Dendritic cell treated with granulocyte-macrophage colony-stimulating factor and Interleukin-4, amounts not matched to agents 40 ng/mL and 50 ng/mL, for 4 days (primary cell): Measurements from ENCODE around the gene PLCB4.

Experiments used
- H3K27ac Mint-ChIP-seq: one replicate; pipeline ENCODE4 v1.8.0; 2022; ENCODE audit warnings: mild to moderate bottlenecking, mixed read lengths
- H3K27me3 Mint-ChIP-seq: one replicate; pipeline ENCODE4 v1.8.0; 2022; ENCODE audit warnings: mild to moderate bottlenecking, mixed read lengths
- H3K36me3 Mint-ChIP-seq: one replicate; pipeline ENCODE4 v1.8.0; 2022; ENCODE audit warnings: low read depth, mixed read lengths
- H3K4me1 Mint-ChIP-seq: one replicate; pipeline ENCODE4 v1.8.0; 2022; ENCODE audit warnings: low read depth, mixed read lengths
- H3K4me3 Mint-ChIP-seq: one replicate; pipeline ENCODE4 v1.8.0; 2022; ENCODE audit warnings: mild to moderate bottlenecking, moderate library complexity, mixed read lengths
- H3K9me3 Mint-ChIP-seq: one replicate; pipeline ENCODE4 v1.8.0; 2022; ENCODE audit warnings: mixed read lengths
- intact Hi-C: fragments of 100-400 bp; cut with micrococcal nuclease; formaldehyde crosslinking; loops from one replicate; pipeline ENCODE4 v1.15.0; 2022

Gene PLCB4

GRCh38 chr20:9225879-9226278 is 157.0 kb downstream of the PLCB4 start:
- H3K36me3 Mint-ChIP-seq, result no peaks in the 10 kb centered on the region
- H3K27me3 Mint-ChIP-seq, result no peaks in the 10 kb centered on the region
- peaks cover 6% of the 10 kb centered on the region for H3K4me1 Mint-ChIP-seq
- intact Hi-C loops, result no loop called here
- H3K4me3 Mint-ChIP-seq, result no peak overlapping the region
- no peaks in the 10 kb centered on the region for H3K9me3 Mint-ChIP-seq
- no peak overlapping the region for H3K27ac Mint-ChIP-seq

- H3K27ac Mint-ChIP-seq, result no peak overlapping the region
- peaks cover 6% of the 10 kb centered on the region for H3K4me1 Mint-ChIP-seq
- no peak overlapping the region for H3K4me3 Mint-ChIP-seq
- intact Hi-C loops, result no loop called here
- no peaks in the 10 kb centered on the region for H3K27me3 Mint-ChIP-seq
- no peaks in the 10 kb centered on the region for H3K9me3 Mint-ChIP-seq
- H3K36me3 Mint-ChIP-seq, result no peaks in the 10 kb centered on the region
These were observed 159.2 kb downstream of the PLCB4 start for GRCh38 chr20:9227896-9228615.

- Mint-ChIP-seq H3K9me3 (no peaks in the 10 kb centered on the region), H3K27me3 (no peaks in the 10 kb centered on the region), H3K4me3 (no peak overlapping the region), H3K4me1 (peaks cover 6% of the 10 kb centered on the region), H3K27ac (no peak overlapping the region), H3K36me3 (no peaks in the 10 kb centered on the region)
- intact Hi-C loops, result no loop called here
These were observed 160.0 kb downstream of the PLCB4 start for GRCh38 chr20:9228774-9229450.

GRCh38 chr20:9230406-9230805 is 161.5 kb downstream of the PLCB4 start:
- H3K27me3 Mint-ChIP-seq, result no peaks in the 10 kb centered on the region

GRCh38 chr20:9233804-9234203 is 164.9 kb downstream of the PLCB4 start:
- Mint-ChIP-seq H3K4me3 (no peak overlapping the region), H3K27me3 (no peaks in the 10 kb centered on the region), H3K27ac (no peak overlapping the region), H3K36me3 (no peaks in the 10 kb centered on the region), H3K4me1 (no peaks in the 10 kb centered on the region), H3K9me3 (no peaks in the 10 kb centered on the region)
- intact Hi-C loops, result no loop called here

More at GRCh38 chr20:9230406-9230805, 161.5 kb downstream of the PLCB4 start:
- no peaks in the 10 kb centered on the region for H3K9me3 Mint-ChIP-seq
- intact Hi-C loops, result no loop called here
- H3K36me3 Mint-ChIP-seq, result no peaks in the 10 kb centered on the region
- no peak overlapping the region for H3K27ac Mint-ChIP-seq
- H3K4me3 Mint-ChIP-seq, result no peak overlapping the region
- H3K4me1 Mint-ChIP-seq, result peaks cover 6% of the 10 kb centered on the region

- Mint-ChIP-seq H3K9me3 (no peaks in the 10 kb centered on the region), H3K27ac (no peak overlapping the region), H3K4me1 (peaks cover 9% of the 10 kb centered on the region), H3K4me3 (no peak overlapping the region), H3K36me3 (no peaks in the 10 kb centered on the region), H3K27me3 (no peaks in the 10 kb centered on the region)
- intact Hi-C loops, result no loop called here
These were observed 166.6 kb downstream of the PLCB4 start for GRCh38 chr20:9235518-9235917.

GRCh38 chr20:9236458-9236857 is 167.6 kb downstream of the PLCB4 start:
- intact Hi-C loops, result no loop called here
- Mint-ChIP-seq H3K9me3 (no peaks in the 10 kb centered on the region), H3K4me3 (no peak overlapping the region), H3K27me3 (no peaks in the 10 kb centered on the region), H3K36me3 (no peaks in the 10 kb centered on the region), H3K4me1 (peaks cover 14% of the 10 kb centered on the region), H3K27ac (no peak overlapping the region)

GRCh38 chr20:9241232-9241692 is 172.4 kb downstream of the PLCB4 start:
- Mint-ChIP-seq H3K9me3 (no peaks in the 10 kb centered on the region), H3K27me3 (no peaks in the 10 kb centered on the region), H3K4me1 (peaks cover 21% of the 10 kb centered on the region), H3K27ac (no peak overlapping the region), H3K36me3 (no peaks in the 10 kb centered on the region), H3K4me3 (no peak overlapping the region)
- intact Hi-C loops, result no loop called here

GRCh38 chr20:9241721-9242427 is 173.0 kb downstream of the PLCB4 start:
- intact Hi-C loops, result no loop called here
- Mint-ChIP-seq H3K27me3 (no peaks in the 10 kb centered on the region), H3K4me1 (peaks cover 21% of the 10 kb centered on the region), H3K27ac (no peak overlapping the region), H3K4me3 (no peak overlapping the region), H3K36me3 (no peaks in the 10 kb centered on the region), H3K9me3 (no peaks in the 10 kb centered on the region)

- Mint-ChIP-seq H3K4me3 (no peak overlapping the region), H3K4me1 (peaks cover 21% of the 10 kb centered on the region), H3K27ac (no peak overlapping the region), H3K27me3 (no peaks in the 10 kb centered on the region), H3K36me3 (no peaks in the 10 kb centered on the region), H3K9me3 (no peaks in the 10 kb centered on the region)
- intact Hi-C loops, result no loop called here
These were observed 175.1 kb downstream of the PLCB4 start for GRCh38 chr20:9243986-9244385.

- H3K27me3 Mint-ChIP-seq, result no peaks in the 10 kb centered on the region
- H3K4me3 Mint-ChIP-seq, result no peak overlapping the region
- no peak overlapping the region for H3K27ac Mint-ChIP-seq
- H3K36me3 Mint-ChIP-seq, result no peaks in the 10 kb centered on the region
- H3K4me1 Mint-ChIP-seq, result peaks cover 14% of the 10 kb centered on the region
- H3K9me3 Mint-ChIP-seq, result no peaks in the 10 kb centered on the region
- intact Hi-C loops, result no loop called here
These were observed 175.9 kb downstream of the PLCB4 start for GRCh38 chr20:9244811-9245210.

GRCh38 chr20:9246731-9247130 is 177.8 kb downstream of the PLCB4 start:
- H3K36me3 Mint-ChIP-seq, result no peaks in the 10 kb centered on the region
- intact Hi-C loops, result no loop called here
- no peak overlapping the region for H3K27ac Mint-ChIP-seq
- no peak overlapping the region for H3K4me3 Mint-ChIP-seq
- no peaks in the 10 kb centered on the region for H3K9me3 Mint-ChIP-seq
- H3K27me3 Mint-ChIP-seq, result no peaks in the 10 kb centered on the region
- H3K4me1 Mint-ChIP-seq, result peaks cover 4% of the 10 kb centered on the region

GRCh38 chr20:9250511-9250910 is 181.6 kb downstream of the PLCB4 start:
- intact Hi-C loops, result no loop called here
- Mint-ChIP-seq H3K27ac (no peak overlapping the region), H3K4me3 (no peak overlapping the region), H3K36me3 (no peaks in the 10 kb centered on the region), H3K9me3 (no peaks in the 10 kb centered on the region), H3K4me1 (peaks cover 8% of the 10 kb centered on the region), H3K27me3 (no peaks in the 10 kb centered on the region)

- Mint-ChIP-seq H3K4me1 (peaks cover 8% of the 10 kb centered on the region), H3K27ac (no peak overlapping the region), H3K4me3 (no peak overlapping the region), H3K9me3 (no peaks in the 10 kb centered on the region), H3K36me3 (no peaks in the 10 kb centered on the region), H3K27me3 (no peaks in the 10 kb centered on the region)
- intact Hi-C loops, result no loop called here
These were observed 184.2 kb downstream of the PLCB4 start for GRCh38 chr20:9253006-9253539.
